ENCODE measurements around the gene PRAMEF4. TPM values are rescaled to one million over a fixed set of nuclear protein-coding genes. Genes with fewer than 3 reads are reported as not detected.
"Not testable (repeated sequence)": the region's sequence is repeated elsewhere in the genome, so short reads cannot be mapped to it uniquely, and the experiment has no call there.

The PRAMEF4 gene
- polyA plus RNA-seq, 2 of the 4 experiments (the other 2 are of a cell fraction): not detected

DNA sequence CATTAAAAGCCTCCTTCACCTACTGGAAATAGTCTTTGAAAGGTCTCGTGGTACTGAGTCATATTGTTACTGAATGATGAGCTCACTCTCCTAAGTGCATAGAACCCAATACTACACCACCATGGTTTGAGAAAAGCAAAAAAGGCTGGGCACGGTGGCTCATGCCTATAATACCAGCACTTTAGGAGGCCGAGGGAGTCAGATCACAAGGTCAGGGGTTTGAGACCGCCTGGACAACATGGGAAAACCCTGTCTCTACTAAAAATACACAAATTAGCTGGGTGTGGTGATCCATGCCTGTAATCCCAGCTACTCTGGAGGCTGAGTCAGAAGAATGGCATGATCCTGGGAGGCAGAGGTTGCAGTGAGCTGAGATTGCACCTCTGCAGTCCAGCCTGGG, 34.2 kb downstream of the PRAMEF4 start:
- POLR2A ChIA-PET: no interaction called here
- CTCF ChIA-PET: no interaction called here

DNA sequence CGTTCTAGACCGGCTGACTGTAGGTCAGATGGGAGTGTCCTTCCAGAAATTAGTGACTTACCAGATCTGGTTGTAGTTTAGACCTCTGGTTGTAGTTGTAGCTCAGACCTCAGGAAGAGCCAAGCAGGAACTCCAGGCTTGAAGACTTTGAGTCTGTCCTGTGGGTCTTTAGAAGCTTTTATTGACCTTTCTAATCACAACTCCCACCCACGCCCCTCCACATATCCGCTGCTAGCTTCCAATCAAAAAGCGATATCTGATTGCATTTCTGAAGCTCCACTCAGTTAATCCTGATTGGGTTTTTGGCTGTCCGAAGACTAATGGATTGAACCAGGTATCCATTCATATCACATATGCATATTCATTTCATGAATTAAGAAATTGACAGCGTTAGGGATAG, 37.4 kb downstream of the PRAMEF4 start, which contains the start of gene HNRNPCL1:
Gene HNRNPCL1 (minus strand): TSS at position 101 of the 400 bp plus-strand sequence. CDS start 431 bp downstream, outside the sequence.
- 40% methylated on average over 7 of the region's 7 CpGs for WGBS (ENCODE audit: missing lambda C conversion rate)
- H3K4me2 ChIP-seq; H3K4me3 ChIP-seq; H3K27ac ChIP-seq; ATAC-seq; DNase-seq (ENCODE audit: low read depth in 1 of 2, low spot score in 1 of 2); POLR2A ChIA-PET; H3K4me1 ChIP-seq; H3K9me3 ChIP-seq; FAIRE-seq; CTCF ChIA-PET: not testable (repeated sequence)

More for the DNA sequence above, 34.2 kb downstream of the PRAMEF4 start:
- DNase-seq (ENCODE audit: low read depth in 1 of 2, low spot score in 1 of 2) (peak in 1 of 2 experiments; percentile 13), ATAC-seq (peak; percentile 38 to 54; a peak in 2 of 6 replicates), FAIRE-seq (no peak)
- Histone ChIP-seq H3K9me3 (no peaks in the 10 kb centered on the region), H3K4me1 (peaks cover 9% of the 10 kb centered on the region; the same call in 1 of the 3 replicates), H3K4me3 (no peak overlapping the region), H3K27ac (no peak overlapping the region), H3K4me2 (no peak overlapping the region)
- TF ChIP-seq, protein P1, sequence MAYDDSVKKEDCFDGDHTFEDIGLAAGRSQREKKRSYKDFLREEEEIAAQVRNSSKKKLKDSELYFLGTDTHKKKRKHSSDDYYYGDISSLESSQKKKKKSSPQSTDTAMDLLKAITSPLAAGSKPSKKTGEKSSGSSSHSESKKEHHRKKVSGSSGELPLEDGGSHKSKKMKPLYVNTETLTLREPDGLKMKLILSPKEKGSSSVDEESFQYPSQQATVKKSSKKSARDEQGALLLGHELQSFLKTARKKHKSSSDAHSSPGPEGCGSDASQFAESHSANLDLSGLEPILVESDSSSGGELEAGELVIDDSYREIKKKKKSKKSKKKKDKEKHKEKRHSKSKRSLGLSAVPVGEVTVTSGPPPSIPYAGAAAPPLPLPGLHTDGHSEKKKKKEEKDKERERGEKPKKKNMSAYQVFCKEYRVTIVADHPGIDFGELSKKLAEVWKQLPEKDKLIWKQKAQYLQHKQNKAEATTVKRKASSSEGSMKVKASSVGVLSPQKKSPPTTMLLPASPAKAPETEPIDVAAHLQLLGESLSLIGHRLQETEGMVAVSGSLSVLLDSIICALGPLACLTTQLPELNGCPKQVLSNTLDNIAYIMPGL (CRISPR knock-in tag; IDR thresholded peaks at IDR 0.05; ENCODE audit: borderline replicate concordance): no peak
- TF ChIP-seq MAFK (IDR thresholded peaks at IDR 0.05; ENCODE audit: partially characterized antibody) (no peak), NPAS2 (CRISPR knock-in tag; IDR thresholded peaks at IDR 0.05; ENCODE audit: borderline replicate concordance) (no peak), POLR2AphosphoS2 (conservative IDR thresholded peaks at IDR 0.05; ENCODE audit: low read length) (no peak), RNF2 (IDR thresholded peaks at IDR 0.05; ENCODE audit: borderline replicate concordance, low read depth) (no peak), ZNF302 (CRISPR knock-in tag; IDR thresholded peaks at IDR 0.05) (no peak), EHF (CRISPR knock-in tag; IDR thresholded peaks at IDR 0.05) (no peak), HOXB5 (CRISPR knock-in tag; IDR thresholded peaks at IDR 0.05) (no peak)
- TF ChIP-seq, protein P2, sequence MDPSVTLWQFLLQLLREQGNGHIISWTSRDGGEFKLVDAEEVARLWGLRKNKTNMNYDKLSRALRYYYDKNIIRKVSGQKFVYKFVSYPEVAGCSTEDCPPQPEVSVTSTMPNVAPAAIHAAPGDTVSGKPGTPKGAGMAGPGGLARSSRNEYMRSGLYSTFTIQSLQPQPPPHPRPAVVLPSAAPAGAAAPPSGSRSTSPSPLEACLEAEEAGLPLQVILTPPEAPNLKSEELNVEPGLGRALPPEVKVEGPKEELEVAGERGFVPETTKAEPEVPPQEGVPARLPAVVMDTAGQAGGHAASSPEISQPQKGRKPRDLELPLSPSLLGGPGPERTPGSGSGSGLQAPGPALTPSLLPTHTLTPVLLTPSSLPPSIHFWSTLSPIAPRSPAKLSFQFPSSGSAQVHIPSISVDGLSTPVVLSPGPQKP (IDR thresholded peaks at IDR 0.05; ENCODE audit: low read depth, low read length): no peak
- TF ChIP-seq, protein P3, sequence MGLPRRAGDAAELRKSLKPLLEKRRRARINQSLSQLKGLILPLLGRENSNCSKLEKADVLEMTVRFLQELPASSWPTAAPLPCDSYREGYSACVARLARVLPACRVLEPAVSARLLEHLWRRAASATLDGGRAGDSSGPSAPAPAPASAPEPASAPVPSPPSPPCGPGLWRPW (IDR thresholded peaks at IDR 0.05): no peak
- TF ChIP-seq, protein P4, sequence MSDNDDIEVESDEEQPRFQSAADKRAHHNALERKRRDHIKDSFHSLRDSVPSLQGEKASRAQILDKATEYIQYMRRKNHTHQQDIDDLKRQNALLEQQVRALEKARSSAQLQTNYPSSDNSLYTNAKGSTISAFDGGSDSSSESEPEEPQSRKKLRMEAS (IDR thresholded peaks at IDR 0.05): no peak
- 6% methylated on average over 4 of the region's 4 CpGs for WGBS (ENCODE audit: missing lambda C conversion rate)

DNA sequence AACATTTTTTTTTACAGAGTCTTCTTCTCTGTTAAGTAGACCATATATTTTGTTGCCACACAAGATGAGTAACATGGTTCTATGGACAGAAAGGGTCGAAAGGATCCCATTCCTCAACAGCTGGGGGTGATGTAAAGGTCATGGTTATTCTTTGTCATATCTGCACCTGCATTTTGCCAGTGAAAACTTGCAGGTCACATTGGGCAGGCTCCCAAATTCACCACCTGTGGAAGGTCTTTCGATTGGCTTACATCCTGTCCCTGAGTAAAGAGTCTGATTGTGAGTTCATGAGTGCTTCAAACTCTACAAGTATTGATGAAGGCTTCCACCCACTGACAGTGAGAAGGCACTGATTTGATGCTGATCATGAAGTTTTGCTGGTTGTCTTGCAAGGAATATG, 52.8 kb downstream of the PRAMEF4 start:
- FAIRE-seq; POLR2A ChIA-PET; H3K4me1 ChIP-seq; CTCF ChIA-PET; ATAC-seq; H3K4me3 ChIP-seq; H3K27ac ChIP-seq; H3K9me3 ChIP-seq; H3K4me2 ChIP-seq; DNase-seq (ENCODE audit: low read depth in 1 of 2, low spot score in 1 of 2): not testable (repeated sequence)
- WGBS (ENCODE audit: missing lambda C conversion rate): 5% methylated on average over 2 of the region's 2 CpGs

DNA sequence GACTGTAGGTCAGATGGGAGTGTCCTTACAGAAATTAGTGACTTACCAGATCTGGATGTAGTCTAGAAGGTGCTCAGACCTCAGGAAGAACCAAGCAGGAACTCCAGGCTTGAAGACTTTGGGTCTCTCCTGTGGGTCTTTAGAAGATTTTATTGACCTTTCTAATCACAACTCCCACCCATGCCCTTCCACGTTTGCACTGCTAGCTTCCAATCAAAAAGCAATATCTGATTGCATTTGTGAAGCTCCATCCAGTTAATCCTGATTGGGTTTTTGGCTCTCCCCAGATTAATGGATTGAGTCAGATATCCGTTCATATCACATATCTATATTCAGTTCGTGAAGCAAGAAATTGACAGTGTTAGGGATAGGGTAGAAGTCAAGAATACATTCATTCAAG, 54.7 kb downstream of the PRAMEF4 start, which contains the start of gene PRAMEF11:
Gene PRAMEF11 (minus strand): TSS at position 101 of the 400 bp plus-strand sequence. CDS start 2,621 bp downstream, outside the sequence.
- H3K27ac ChIP-seq; POLR2A ChIA-PET; FAIRE-seq; H3K4me3 ChIP-seq; H3K4me1 ChIP-seq; ATAC-seq; H3K9me3 ChIP-seq; H3K4me2 ChIP-seq; DNase-seq (ENCODE audit: low read depth in 1 of 2, low spot score in 1 of 2); CTCF ChIA-PET: not testable (repeated sequence)
- WGBS (ENCODE audit: missing lambda C conversion rate): 2% methylated on average over 3 of the region's 3 CpGs

Small RNAs within 50 kb of the gene (small RNA-seq; reads per million reads assigned to genes)
- 0 reads per million in 6 experiments for gene RNU6-1072P

Other genes starting within 250 kb of the PRAMEF4 start
- gene AADACL4, start 242.1 kb downstream of the PRAMEF4 start, polyA plus RNA-seq (2011; rRNA removed): not detected in 2 replicates
- gene AADACL4, start 242.1 kb downstream of the PRAMEF4 start, polyA plus RNA-seq (2017; fragmentation: RNase III; extraction: RNeasy Plus Mini Kit Qiagen cat#74134 plus additional on column Dnase treatment): not detected in 3 replicates
- not detected in 2 replicates for gene AADACL3, start 170.1 kb downstream of the PRAMEF4 start, polyA plus RNA-seq (2011; rRNA removed)
- not detected in 3 replicates for gene AADACL3, start 170.1 kb downstream of the PRAMEF4 start, polyA plus RNA-seq (2017; fragmentation: RNase III; extraction: RNeasy Plus Mini Kit Qiagen cat#74134 plus additional on column Dnase treatment)
- not detected in 2 replicates for gene CFAP107, start 140.0 kb downstream of the PRAMEF4 start, polyA plus RNA-seq (2011; rRNA removed)
- not detected in 3 replicates for gene CFAP107, start 140.0 kb downstream of the PRAMEF4 start, polyA plus RNA-seq (2017; fragmentation: RNase III; extraction: RNeasy Plus Mini Kit Qiagen cat#74134 plus additional on column Dnase treatment)
- not detected in 2 replicates for gene PRAMEF12, start 112.5 kb downstream of the PRAMEF4 start, polyA plus RNA-seq (2011; rRNA removed)
- not detected in 3 replicates for gene PRAMEF12, start 112.5 kb downstream of the PRAMEF4 start, polyA plus RNA-seq (2017; fragmentation: RNase III; extraction: RNeasy Plus Mini Kit Qiagen cat#74134 plus additional on column Dnase treatment)
- not detected in 2 replicates for gene PRAMEF1, start 94.8 kb downstream of the PRAMEF4 start, polyA plus RNA-seq (2011; rRNA removed)
- gene PRAMEF1, start 94.8 kb downstream of the PRAMEF4 start, polyA plus RNA-seq (2017; fragmentation: RNase III; extraction: RNeasy Plus Mini Kit Qiagen cat#74134 plus additional on column Dnase treatment): not detected in 3 replicates
- not detected in 2 replicates for gene PRAMEF11, start 54.8 kb downstream of the PRAMEF4 start, polyA plus RNA-seq (2011; rRNA removed)
- gene PRAMEF11, start 54.8 kb downstream of the PRAMEF4 start, polyA plus RNA-seq (2017; fragmentation: RNase III; extraction: RNeasy Plus Mini Kit Qiagen cat#74134 plus additional on column Dnase treatment): not detected in 3 replicates
- not detected in 2 replicates for gene HNRNPCL1, start 37.5 kb downstream of the PRAMEF4 start, polyA plus RNA-seq (2011; rRNA removed)
- gene HNRNPCL1, start 37.5 kb downstream of the PRAMEF4 start, polyA plus RNA-seq (2017; fragmentation: RNase III; extraction: RNeasy Plus Mini Kit Qiagen cat#74134 plus additional on column Dnase treatment): not detected in 3 replicates
- gene PRAMEF2, start 29.1 kb downstream of the PRAMEF4 start, polyA plus RNA-seq (2011; rRNA removed): not detected in 2 replicates
- not detected in 3 replicates for gene PRAMEF2, start 29.1 kb downstream of the PRAMEF4 start, polyA plus RNA-seq (2017; fragmentation: RNase III; extraction: RNeasy Plus Mini Kit Qiagen cat#74134 plus additional on column Dnase treatment)
- not detected in 2 replicates for gene PRAMEF10, start 12.1 kb upstream of the PRAMEF4 start, polyA plus RNA-seq (2011; rRNA removed)
- not detected in 3 replicates for gene PRAMEF10, start 12.1 kb upstream of the PRAMEF4 start, polyA plus RNA-seq (2017; fragmentation: RNase III; extraction: RNeasy Plus Mini Kit Qiagen cat#74134 plus additional on column Dnase treatment)
- not detected in 2 replicates for gene PRAMEF7, start 30.4 kb upstream of the PRAMEF4 start, polyA plus RNA-seq (2011; rRNA removed)
- gene PRAMEF7, start 30.4 kb upstream of the PRAMEF4 start, polyA plus RNA-seq (2017; fragmentation: RNase III; extraction: RNeasy Plus Mini Kit Qiagen cat#74134 plus additional on column Dnase treatment): not detected in 3 replicates
- gene PRAMEF6, start 61.4 kb upstream of the PRAMEF4 start, polyA plus RNA-seq (2011; rRNA removed): not detected in 2 replicates
- gene PRAMEF6, start 61.4 kb upstream of the PRAMEF4 start, polyA plus RNA-seq (2017; fragmentation: RNase III; extraction: RNeasy Plus Mini Kit Qiagen cat#74134 plus additional on column Dnase treatment): not detected in 3 replicates
- 0.05 TPM in 1 of 2 replicates, not detected in the other for gene PRAMEF27, start 170.4 kb upstream of the PRAMEF4 start, polyA plus RNA-seq (2011; rRNA removed)
- not detected in 3 replicates for gene PRAMEF27, start 170.4 kb upstream of the PRAMEF4 start, polyA plus RNA-seq (2017; fragmentation: RNase III; extraction: RNeasy Plus Mini Kit Qiagen cat#74134 plus additional on column Dnase treatment)
- not detected in 2 replicates for gene HNRNPCL3, start 174.6 kb upstream of the PRAMEF4 start, polyA plus RNA-seq (2011; rRNA removed)
- gene HNRNPCL3, start 174.6 kb upstream of the PRAMEF4 start, polyA plus RNA-seq (2017; fragmentation: RNase III; extraction: RNeasy Plus Mini Kit Qiagen cat#74134 plus additional on column Dnase treatment): not detected in 3 replicates
- not detected in 2 replicates for gene PRAMEF25, start 184.6 kb upstream of the PRAMEF4 start, polyA plus RNA-seq (2011; rRNA removed)
- not detected in 3 replicates for gene PRAMEF25, start 184.6 kb upstream of the PRAMEF4 start, polyA plus RNA-seq (2017; fragmentation: RNase III; extraction: RNeasy Plus Mini Kit Qiagen cat#74134 plus additional on column Dnase treatment)
- not detected in 2 replicates for gene HNRNPCL2, start 230.7 kb upstream of the PRAMEF4 start, polyA plus RNA-seq (2011; rRNA removed)
- gene HNRNPCL2, start 230.7 kb upstream of the PRAMEF4 start, polyA plus RNA-seq (2017; fragmentation: RNase III; extraction: RNeasy Plus Mini Kit Qiagen cat#74134 plus additional on column Dnase treatment): not detected in 3 replicates

Data from A549 (cell line).